Spleen (tissue), 11 donors: ENCODE data around the gene GRID2. TPM values are rescaled to one million over a fixed set of nuclear protein-coding genes. Genes with fewer than 3 reads are reported as not detected.

Source experiments
- DNase-seq: peaks from one replicate; pipeline ENCODE4 v3.0.0-alpha.2; 2020
- H3K27ac ChIP-seq, 8 donors: fragments of 200-600 bp; sonication (generic) in 7 of 8; 1 replicate in 4 of 8; 2 replicates in 4 of 8; pipeline versions ENCODE4 v1.5.0 to v1.8.0; 2016 to 2021; ENCODE audit warnings: inconsistent platforms in 4 of 8, mild to moderate bottlenecking in 4 of 8, moderate library complexity in 1 of 8
- H3K27me3 ChIP-seq, 7 donors: fragments of 200-600 bp; sonication (generic) in 6 of 7; replicated peaks in 1 of 7; 1 replicate in 4 of 7; 2 replicates in 3 of 7; pipeline versions ENCODE4 v1.5.0 to v1.8.0; 2016 to 2021; ENCODE audit warnings: inconsistent platforms in 3 of 7, mild to moderate bottlenecking in 1 of 7
- H3K36me3 ChIP-seq, 6 donors: fragments of 200-600 bp; sonication (generic) in 5 of 6; 1 replicate in 4 of 6; 2 replicates in 2 of 6; pipeline versions ENCODE4 v1.5.0 to v1.8.0; 2016 to 2021; ENCODE audit warnings: inconsistent platforms in 2 of 6
- H3K4me1 ChIP-seq, 6 donors: fragments of 200-600 bp; sonication (generic) in 5 of 6; 1 replicate in 3 of 6; 2 replicates in 3 of 6; pipeline versions ENCODE4 v1.5.0 to v1.8.0; 2016 to 2021; ENCODE audit warnings: inconsistent platforms in 3 of 6
- H3K4me3 ChIP-seq, 8 donors: fragments of 200-600 bp; sonication (generic) in 7 of 8; 1 replicate in 4 of 8; 2 replicates in 4 of 8; pipeline versions ENCODE4 v1.5.0 to v1.8.0; 2016 to 2021; ENCODE audit warnings: inconsistent platforms in 4 of 8, mild to moderate bottlenecking in 4 of 8, moderate library complexity in 2 of 8
- H3K9me3 ChIP-seq, 8 donors: fragments of 200-600 bp; sonication (generic) in 7 of 8; 1 replicate in 4 of 8; 2 replicates in 4 of 8; pipeline versions ENCODE4 v1.5.0 to v1.8.0; 2016 to 2021; ENCODE audit warnings: inconsistent platforms in 4 of 8
- POLR2A ChIP-seq, 3 donors: fragments of 450-650 bp; IDR thresholded peaks; one replicate each; pipeline ENCODE4 v1.5.1; 2017; ENCODE audit warnings: antibody characterized with exemption in 3 of 3, mild to moderate bottlenecking in 1 of 3
- POLR2AphosphoS5 ChIP-seq, 3 donors: sonication (generic); formaldehyde crosslinking; IDR thresholded peaks; one replicate each; pipeline ENCODE4 v1.5.1; 2017; ENCODE audit warnings: antibody characterized with exemption in 3 of 3
- whole genome bisulfite sequencing, 5 donors: extraction: QIAGEN DNeasy Blood & Tissue Kit in 3 of 5; methylation state at CpG; one replicate each; pipeline versions ENCODE4 v1.1.5 to v1.1.7; 2013 to 2018; 5-methylcytosine and 5-hydroxymethylcytosine counted together
- intact Hi-C: fragments of 100-400 bp; cut with DNase I; formaldehyde crosslinking; loops from one replicate; pipeline ENCODE4 v1.15.0; 2023; ENCODE audit warnings: low total_unique reads
- polyA plus RNA-seq, 3 donors: library from polyadenylated mRNA; stranded (reverse); fragments of 200-250 nt; gene quantifications; one replicate each; pipeline ENCODE4 v1.2.1, GENCODE V29; 2013
- total RNA-seq, 7 donors: library from RNA; depleted of rRNA in 3 of 7; stranded (reverse); fragments of >200 nt in 3 of 7; fragmentation: NEBNext Ultra II Directional in 4 of 7; extraction: Animal tissue kit (Norgen Biotek cat#: 25700) in 4 of 7; gene quantifications; one replicate each; pipeline versions ENCODE4 v1.1.0 to v1.2.1, GENCODE V29; 2016 to 2021
- TF ChIP-seq, protein P1 (sequence below), 11 experiments: fragments of 200-600 bp in 7 of 11; fragments of 450-650 bp in 4 of 11; sonication (generic) in 4 of 11; IDR thresholded peaks in 8 of 11; conservative IDR thresholded peaks in 3 of 11; 1 replicate in 7 of 11; 2 replicates in 4 of 11; pipeline versions ENCODE4 v1.4.0 to v1.8.0; 2016 to 2021; ENCODE audit warnings: antibody characterized with exemption in 11 of 11, inconsistent platforms in 4 of 11, mild to moderate bottlenecking in 1 of 11
- donor health status: healthy with polysubstance abuse.
- donor health status: DM: no; HTN: no; CAD: no; lungs with moderate emphysema.
- donor health status: DM: no; HTN: no; CAD: no.
- donor health status: Bipolar disorder and iron deficiency.
- donor health status: healthy.
- donor health status: DM: no; HTN: no; CAD: no.
- donor health status: DM: yes; HTN: yes; CAD: no.

GRID2 gene
- total and polyA plus RNA-seq, 10 donors = 0.03 to 0.92 (median 0.22) TPM; not detected in 4

- Histone ChIP-seq H3K36me3 (no peaks in the 10 kb centered on the region), H3K4me1 (no peaks in the 10 kb centered on the region), H3K9me3 (no peaks in the 10 kb centered on the region), H3K27ac (no peak overlapping the region), H3K4me3 (no peak overlapping the region), H3K27me3 (no peaks in the 10 kb centered on the region)
- 84 to 91% (median 88%) methylated on average over 4 of the region's 4 CpGs for WGBS, 5 donors
- intact Hi-C loops = no loop called here
- no peak for TF ChIP-seq POLR2A (IDR thresholded peaks at IDR 0.05)
- TF ChIP-seq, protein P1, sequence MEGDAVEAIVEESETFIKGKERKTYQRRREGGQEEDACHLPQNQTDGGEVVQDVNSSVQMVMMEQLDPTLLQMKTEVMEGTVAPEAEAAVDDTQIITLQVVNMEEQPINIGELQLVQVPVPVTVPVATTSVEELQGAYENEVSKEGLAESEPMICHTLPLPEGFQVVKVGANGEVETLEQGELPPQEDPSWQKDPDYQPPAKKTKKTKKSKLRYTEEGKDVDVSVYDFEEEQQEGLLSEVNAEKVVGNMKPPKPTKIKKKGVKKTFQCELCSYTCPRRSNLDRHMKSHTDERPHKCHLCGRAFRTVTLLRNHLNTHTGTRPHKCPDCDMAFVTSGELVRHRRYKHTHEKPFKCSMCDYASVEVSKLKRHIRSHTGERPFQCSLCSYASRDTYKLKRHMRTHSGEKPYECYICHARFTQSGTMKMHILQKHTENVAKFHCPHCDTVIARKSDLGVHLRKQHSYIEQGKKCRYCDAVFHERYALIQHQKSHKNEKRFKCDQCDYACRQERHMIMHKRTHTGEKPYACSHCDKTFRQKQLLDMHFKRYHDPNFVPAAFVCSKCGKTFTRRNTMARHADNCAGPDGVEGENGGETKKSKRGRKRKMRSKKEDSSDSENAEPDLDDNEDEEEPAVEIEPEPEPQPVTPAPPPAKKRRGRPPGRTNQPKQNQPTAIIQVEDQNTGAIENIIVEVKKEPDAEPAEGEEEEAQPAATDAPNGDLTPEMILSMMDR (IDR thresholded peaks at IDR 0.05 in 8 of 11, conservative IDR thresholded peaks at IDR 0.05 in 3 of 11) = no peak
- TF ChIP-seq POLR2AphosphoS5 (IDR thresholded peaks at IDR 0.05) = no peak
- no peak for DNase-seq
Observed at GRCh38 chr4:93568758-93569157, 1265.0 kb downstream of the GRID2 start.

DNA sequence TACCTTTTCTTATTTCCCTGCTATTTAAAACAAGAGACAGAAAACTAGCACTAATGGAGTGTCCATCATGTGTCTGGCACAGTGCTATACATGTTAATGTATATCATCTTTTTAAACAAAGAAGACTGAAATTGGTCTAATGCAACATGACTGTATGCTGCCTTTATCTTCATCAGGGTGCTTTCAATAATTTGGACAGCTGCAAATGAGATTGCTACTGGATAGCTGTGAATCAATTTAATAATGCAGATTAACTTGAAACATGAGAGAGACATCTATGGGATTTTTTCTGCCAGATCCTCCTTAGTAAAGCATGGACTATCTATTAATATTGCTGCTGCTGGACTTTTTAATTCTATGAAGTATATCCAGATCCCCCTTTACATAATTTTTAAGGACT lies 1269.5 kb downstream of the GRID2 start:
- DNase-seq = no peak
- H3K4me1 ChIP-seq = no peaks in the 10 kb centered on the region
- H3K27ac ChIP-seq = no peak overlapping the region
- H3K4me3 ChIP-seq = no peak overlapping the region
- H3K27me3 ChIP-seq = no peaks in the 10 kb centered on the region
- TF ChIP-seq POLR2A (IDR thresholded peaks at IDR 0.05) (no peak), POLR2AphosphoS5 (IDR thresholded peaks at IDR 0.05) (no peak)
- TF ChIP-seq, protein P1 (IDR thresholded peaks at IDR 0.05 in 8 of 11, conservative IDR thresholded peaks at IDR 0.05 in 3 of 11) = no peak
- no peaks in the 10 kb centered on the region for H3K9me3 ChIP-seq
- no peaks in the 10 kb centered on the region for H3K36me3 ChIP-seq
- intact Hi-C loops = no loop called here

- Histone ChIP-seq H3K4me3 (no peak overlapping the region), H3K4me1 (no peaks in the 10 kb centered on the region), H3K27ac (no peak overlapping the region), H3K36me3 (no peaks in the 10 kb centered on the region), H3K27me3 (no peaks in the 10 kb centered on the region), H3K9me3 (peaks cover 0 to 14% (median 7%) of the 10 kb centered on the region in 8 donors)
- no peak for DNase-seq
- intact Hi-C loops = no loop called here
- WGBS, 5 donors = 63 to 75% (median 71%) methylated on average over 4 of the region's 4 CpGs
- TF ChIP-seq POLR2A (IDR thresholded peaks at IDR 0.05) = no peak
- TF ChIP-seq POLR2AphosphoS5 (IDR thresholded peaks at IDR 0.05) = no peak
- TF ChIP-seq, protein P1 (IDR thresholded peaks at IDR 0.05 in 8 of 11, conservative IDR thresholded peaks at IDR 0.05 in 3 of 11) = no peak
Observed at GRCh38 chr4:93578942-93579341, 1275.2 kb downstream of the GRID2 start.

DNA sequence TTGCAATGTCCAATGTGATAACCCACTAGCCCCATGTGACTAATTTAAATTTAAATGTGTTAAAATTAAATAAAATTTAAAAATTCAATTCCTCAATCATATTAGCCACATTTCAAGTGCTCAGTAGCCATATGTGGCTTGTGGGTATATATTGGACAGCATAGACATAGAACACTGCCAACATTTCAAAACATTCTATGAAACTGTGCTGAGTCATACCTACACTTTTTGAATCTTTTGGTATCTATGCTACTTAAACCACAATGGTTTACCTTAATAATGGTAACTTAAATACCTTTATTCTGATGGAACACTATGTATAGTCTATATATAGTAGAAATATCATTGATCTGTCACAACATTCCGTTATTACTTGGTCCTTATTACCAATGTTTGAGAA lies 1301.4 kb downstream of the GRID2 start:
- DNase-seq = no peak
- intact Hi-C loops = no loop called here
- H3K4me1 ChIP-seq = no peaks in the 10 kb centered on the region
- no peak overlapping the region for H3K4me3 ChIP-seq
- no peaks in the 10 kb centered on the region for H3K27me3 ChIP-seq
- H3K27ac ChIP-seq = no peak overlapping the region
- H3K36me3 ChIP-seq = no peaks in the 10 kb centered on the region
- peaks cover 0 to 27% (median 18%) of the 10 kb centered on the region in 8 donors for H3K9me3 ChIP-seq
- WGBS, 5 donors = 65 to 88% (median 78%) methylated on average over 1 of the region's 1 CpG
- no peak for TF ChIP-seq POLR2A (IDR thresholded peaks at IDR 0.05)
- TF ChIP-seq, protein P1 (IDR thresholded peaks at IDR 0.05 in 8 of 11, conservative IDR thresholded peaks at IDR 0.05 in 3 of 11) = no peak
- no peak for TF ChIP-seq POLR2AphosphoS5 (IDR thresholded peaks at IDR 0.05)
